MCF 10A (cell line): ENCODE results near the gene ARHGAP44. TPM values are rescaled to one million over a fixed set of nuclear protein-coding genes. Genes with fewer than 3 reads are reported as not detected.

Experiments used
- BruUV-seq: library from RNA; stranded (reverse); fragments of 400-500 nt; replicated peaks from 2 replicates; lab custom pipeline; 2021; lab: Mats Ljungman, UMichigan
- CTCF ChIA-PET: fragments of 300-600 bp; sonication (Branson Sonifier 250); formaldehyde crosslinking; extraction: SDS; loops from one replicate; lab custom pipeline; 2021; ENCODE audit warnings: antibody characterized with exemption, inconsistent platforms; lab: Yijun Ruan, JAX
- POLR2A ChIA-PET: fragments of 300-600, 350-650 bp; sonication (Branson Sonifier 250); formaldehyde crosslinking; extraction: SDS; loops from one replicate; lab custom pipeline; 2020; ENCODE audit warnings: antibody characterized with exemption, inconsistent platforms; lab: Yijun Ruan, JAX
- DNase-seq: peaks from one replicate; pipeline ENCODE4 v3.0.0-alpha.2; 2018; ENCODE audit not compliant: unreplicated experiment
- H3K27ac Mint-ChIP-seq: one replicate; pipeline ENCODE4 v1.8.0; 2022; ENCODE audit warnings: mild to moderate bottlenecking, low read depth, mixed read lengths; ENCODE audit not compliant: unreplicated experiment
- H3K27me3 Mint-ChIP-seq: one replicate; pipeline ENCODE4 v1.8.0; 2022; ENCODE audit warnings: mixed read lengths; ENCODE audit not compliant: insufficient read depth, unreplicated experiment
- H3K36me3 Mint-ChIP-seq: one replicate; pipeline ENCODE4 v1.8.0; 2022; ENCODE audit warnings: mild to moderate bottlenecking, moderate library complexity, mixed read lengths; ENCODE audit not compliant: insufficient read depth, unreplicated experiment
- H3K4me1 Mint-ChIP-seq: one replicate; pipeline ENCODE4 v1.8.0; 2022; ENCODE audit warnings: mixed read lengths; ENCODE audit not compliant: insufficient read depth, unreplicated experiment
- H3K4me3 Mint-ChIP-seq: one replicate; pipeline ENCODE4 v1.8.0; 2022; ENCODE audit warnings: mild to moderate bottlenecking, moderate library complexity, mixed read lengths; ENCODE audit not compliant: unreplicated experiment
- H3K9me3 Mint-ChIP-seq: one replicate; pipeline ENCODE4 v1.8.0; 2022; ENCODE audit warnings: mixed read lengths; ENCODE audit not compliant: unreplicated experiment
- intact Hi-C: fragments of 100-400 bp; cut with micrococcal nuclease; formaldehyde crosslinking; loops from 2 replicates; pipeline ENCODE4 v1.14.1; 2022
- total RNA-seq: library from RNA; stranded (reverse); gene quantifications from 2 replicates; pipeline ENCODE4 v1.2.3, GENCODE V29; 2022
- TF ChIP-seq, protein P1 (sequence below): fragments of 200-600 bp; IDR thresholded peaks from one replicate; pipeline ENCODE4 v1.8.0; 2022; ENCODE audit warnings: antibody characterized with exemption, mild to moderate bottlenecking; ENCODE audit not compliant: unreplicated experiment

The ARHGAP44 gene
- total RNA-seq, 1 experiment from 2014 or later = 1.3 TPM

DNA sequence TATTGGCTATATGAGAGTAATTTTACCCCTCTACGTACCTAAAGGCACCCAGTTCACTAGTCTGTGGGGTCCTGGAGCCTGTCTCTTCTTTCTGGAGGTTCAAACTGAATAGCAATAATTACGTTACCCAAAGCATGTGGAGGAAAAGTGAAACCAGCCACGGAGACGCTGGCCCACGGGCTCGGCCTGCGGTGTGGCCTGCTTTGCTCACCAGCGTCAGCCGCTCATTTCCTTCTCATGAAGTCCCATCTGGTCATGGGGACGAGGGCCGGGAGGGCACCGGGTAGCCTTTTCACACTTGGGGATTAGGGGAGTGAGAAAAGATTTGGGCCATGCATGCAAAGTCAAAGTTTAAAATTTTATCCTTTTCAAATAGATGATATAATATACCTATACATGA is 201.6 kb downstream of the ARHGAP44 start:
- Mint-ChIP-seq H3K4me3 (no peak overlapping the region), H3K27ac (no peak overlapping the region), H3K36me3 (peaks cover 62% of the 10 kb centered on the region), H3K27me3 (no peaks in the 10 kb centered on the region), H3K4me1 (no peaks in the 10 kb centered on the region), H3K9me3 (no peaks in the 10 kb centered on the region)
- CTCF ChIA-PET = interaction anchor here (0.6 to 0.9 kb wide), 2 partner anchors 12 to 668 kb away, joined by 3 to 5 read pairs; no protein-coding TSS in a partner anchor
- no peak for DNase-seq
- TF ChIP-seq, protein P1, sequence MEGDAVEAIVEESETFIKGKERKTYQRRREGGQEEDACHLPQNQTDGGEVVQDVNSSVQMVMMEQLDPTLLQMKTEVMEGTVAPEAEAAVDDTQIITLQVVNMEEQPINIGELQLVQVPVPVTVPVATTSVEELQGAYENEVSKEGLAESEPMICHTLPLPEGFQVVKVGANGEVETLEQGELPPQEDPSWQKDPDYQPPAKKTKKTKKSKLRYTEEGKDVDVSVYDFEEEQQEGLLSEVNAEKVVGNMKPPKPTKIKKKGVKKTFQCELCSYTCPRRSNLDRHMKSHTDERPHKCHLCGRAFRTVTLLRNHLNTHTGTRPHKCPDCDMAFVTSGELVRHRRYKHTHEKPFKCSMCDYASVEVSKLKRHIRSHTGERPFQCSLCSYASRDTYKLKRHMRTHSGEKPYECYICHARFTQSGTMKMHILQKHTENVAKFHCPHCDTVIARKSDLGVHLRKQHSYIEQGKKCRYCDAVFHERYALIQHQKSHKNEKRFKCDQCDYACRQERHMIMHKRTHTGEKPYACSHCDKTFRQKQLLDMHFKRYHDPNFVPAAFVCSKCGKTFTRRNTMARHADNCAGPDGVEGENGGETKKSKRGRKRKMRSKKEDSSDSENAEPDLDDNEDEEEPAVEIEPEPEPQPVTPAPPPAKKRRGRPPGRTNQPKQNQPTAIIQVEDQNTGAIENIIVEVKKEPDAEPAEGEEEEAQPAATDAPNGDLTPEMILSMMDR = no peak
- no TSS peak for BruUV-seq
- intact Hi-C loops = no loop called here
- POLR2A ChIA-PET = no interaction called here

DNA sequence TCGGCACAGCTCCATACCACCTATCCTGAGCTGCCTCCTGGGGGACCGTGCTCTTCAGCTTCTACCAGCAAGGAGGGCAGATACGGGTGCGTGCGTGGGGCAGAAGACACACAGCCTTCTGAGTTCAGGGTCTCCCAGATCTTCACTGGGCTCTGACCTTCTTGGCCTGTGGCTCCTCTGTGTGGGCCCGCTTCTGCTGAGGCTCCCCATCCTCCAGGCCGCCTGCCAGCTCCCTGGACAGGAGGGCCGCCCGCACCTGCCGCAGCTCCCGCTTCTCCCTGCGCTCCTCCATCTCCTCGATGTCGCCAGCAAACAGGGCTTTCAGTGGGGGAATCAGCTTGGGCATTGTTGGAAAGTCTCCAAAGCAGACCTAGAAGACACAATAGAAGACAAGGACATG is 203.4 kb downstream of the ARHGAP44 start:
- intact Hi-C loops = no loop called here
- Mint-ChIP-seq H3K36me3 (peaks cover 80% of the 10 kb centered on the region), H3K9me3 (no peaks in the 10 kb centered on the region), H3K27me3 (no peaks in the 10 kb centered on the region), H3K27ac (no peak overlapping the region), H3K4me3 (no peak overlapping the region), H3K4me1 (no peaks in the 10 kb centered on the region)
- POLR2A ChIA-PET = no interaction called here
- CTCF ChIA-PET = interaction anchor here (0.7 to 1.5 kb wide), 4 partner anchors 10 to 760 kb away, joined by 3 to 8 read pairs (median 4); no protein-coding TSS in a partner anchor
- no TSS peak for BruUV-seq
- TF ChIP-seq, protein P1 = no peak
- no peak for DNase-seq

DNA sequence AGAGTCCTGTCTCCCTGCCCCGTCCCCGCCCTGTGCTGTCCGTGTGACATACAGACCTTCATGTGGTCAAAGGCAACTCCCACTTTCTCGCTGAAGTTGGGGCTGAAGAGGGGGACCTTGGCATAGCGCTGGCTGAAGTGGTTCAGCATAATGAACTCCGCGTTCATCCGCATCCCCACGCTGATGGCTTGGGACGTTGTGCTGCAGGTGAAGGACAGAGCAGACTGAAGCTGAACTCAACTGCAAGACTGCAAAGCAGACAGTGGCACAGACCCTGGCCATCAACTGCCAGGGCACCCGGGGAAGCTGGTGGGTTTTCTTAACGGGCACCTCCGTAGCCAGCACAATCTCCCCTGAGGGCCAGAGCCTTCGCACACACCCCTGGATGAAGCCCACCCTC is 204.3 kb downstream of the ARHGAP44 start:
- no TSS peak for BruUV-seq
- ChIA-PET CTCF (interaction anchor here (0.8 to 1.5 kb wide), 2 partner anchors 9 to 736 kb away, joined by 3 to 8 read pairs; no protein-coding TSS in a partner anchor), POLR2A (no interaction called here)
- Mint-ChIP-seq H3K36me3 (peaks cover 78% of the 10 kb centered on the region), H3K4me3 (no peak overlapping the region), H3K27ac (no peak overlapping the region), H3K4me1 (no peaks in the 10 kb centered on the region), H3K9me3 (no peaks in the 10 kb centered on the region), H3K27me3 (no peaks in the 10 kb centered on the region)
- intact Hi-C loops = no loop called here
- DNase-seq = no peak
- TF ChIP-seq, protein P1 = no peak

DNA sequence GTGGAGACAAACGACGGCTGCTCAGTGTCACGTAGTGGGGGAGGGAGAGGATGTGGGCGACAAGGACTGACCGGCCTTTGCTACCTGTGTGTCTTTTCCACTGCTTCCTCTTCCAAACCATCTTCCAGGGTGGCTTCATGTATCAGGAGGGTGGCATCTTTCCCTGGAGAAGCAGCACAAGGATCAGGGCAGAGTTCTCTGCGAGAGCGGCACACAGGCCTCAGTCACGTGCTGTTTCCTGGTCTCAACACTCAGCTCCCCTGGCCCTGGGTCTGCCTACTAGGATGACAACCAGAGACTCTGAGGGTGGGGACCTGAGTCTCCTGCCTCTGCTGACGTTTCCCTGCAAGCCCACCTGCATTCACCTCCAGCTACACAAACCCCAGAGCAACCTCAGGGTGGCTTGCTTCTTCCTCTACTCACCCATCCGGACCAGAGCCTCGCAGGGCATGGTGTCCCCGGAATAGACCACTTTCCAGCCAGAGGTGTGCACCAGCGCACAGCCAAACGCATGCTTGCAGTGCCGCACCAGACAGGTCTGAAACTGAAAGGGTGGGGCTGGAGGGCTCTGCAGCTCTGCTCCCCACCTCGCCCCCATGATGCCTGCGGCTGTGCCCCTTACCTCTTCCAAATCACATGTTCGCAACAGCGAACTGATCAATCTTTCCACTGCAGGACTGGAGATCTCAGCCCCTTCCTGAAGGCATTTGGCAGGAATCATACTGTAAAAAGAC is 205.2 kb downstream of the ARHGAP44 start:
- BruUV-seq = no TSS peak
- H3K4me3 Mint-ChIP-seq = no peak overlapping the region
- no peaks in the 10 kb centered on the region for H3K4me1 Mint-ChIP-seq
- ChIA-PET POLR2A (no interaction called here), CTCF (interaction anchor here (1.2 kb wide), 1 partner anchor 11 kb away, joined by 3 read pairs; no protein-coding TSS in a partner anchor)
- peaks cover 81% of the 10 kb centered on the region for H3K36me3 Mint-ChIP-seq
- H3K9me3 Mint-ChIP-seq = no peaks in the 10 kb centered on the region
- DNase-seq = no peak
- intact Hi-C loops = no loop called here
- H3K27me3 Mint-ChIP-seq = no peaks in the 10 kb centered on the region
- no peak overlapping the region for H3K27ac Mint-ChIP-seq
- TF ChIP-seq, protein P1 = no peak
